IMR-90 (cell line): Measurements from ENCODE around the gene PLCH1. TPM values are rescaled to one million over a fixed set of nuclear protein-coding genes. Genes with fewer than 3 reads are reported as not detected.

ENCODE experiments used
- ATAC-seq: fragments of 200-7000 bp; cut with Tn5 transposase; 2 replicates; pipeline ENCODE4 v1.9.1; 2020; ENCODE audit warnings: low read depth, mild to moderate bottlenecking, moderate library complexity
- BruUV-seq: library from RNA; stranded (reverse); fragments of 400-500 nt; replicated peaks from 2 replicates; lab custom pipeline; 2021; lab: Mats Ljungman, UMichigan
- CTCF ChIA-PET: fragments of 300-600 bp; formaldehyde crosslinking; extraction: SDS; loops from one replicate; lab custom pipeline; 2021; ENCODE audit warnings: antibody characterized with exemption; lab: Yijun Ruan, JAX
- POLR2A ChIA-PET: fragments of 300-600 bp; sonication (Branson Sonifier 250); formaldehyde crosslinking; loops from one replicate; lab custom pipeline; 2022; ENCODE audit warnings: antibody characterized with exemption; ENCODE audit not compliant: unreplicated experiment; lab: Charles Lee
- DNase-seq: peaks from one replicate; pipeline ENCODE4 v3.0.0; 2013
- H2AFZ ChIP-seq: replicated peaks from 2 replicates; pipeline ENCODE3; 2013; ENCODE audit warnings: low read length, mild to moderate bottlenecking; ENCODE audit not compliant: poor library complexity
- H2AK5ac ChIP-seq: 2 replicates; pipeline ENCODE4 v1.6.1; 2013; ENCODE audit warnings: low read depth, low read length, inconsistent platforms
- H2AK9ac ChIP-seq: replicated peaks from 2 replicates; pipeline ENCODE3; 2013; ENCODE audit warnings: mild to moderate bottlenecking, low read depth, low read length, moderate library complexity; ENCODE audit not compliant: poor library complexity
- H2BK120ac ChIP-seq: 2 replicates; pipeline ENCODE4 v1.6.1; 2013; ENCODE audit warnings: low read depth, low read length, inconsistent platforms
- H2BK15ac ChIP-seq: 3 replicates; pipeline ENCODE4 v1.6.1; 2013; ENCODE audit warnings: low read depth, low read length, inconsistent platforms
- H2BK20ac ChIP-seq: 2 replicates; pipeline ENCODE4 v1.6.1; 2013; ENCODE audit warnings: low read depth, mild to moderate bottlenecking, inconsistent platforms, low read length, moderate library complexity
- H2BK5ac ChIP-seq: 2 replicates; pipeline ENCODE4 v1.6.1; 2013; ENCODE audit warnings: mild to moderate bottlenecking, low read depth, low read length, inconsistent platforms; ENCODE audit not compliant: poor library complexity, severe bottlenecking
- H3K14ac ChIP-seq: replicated peaks from 2 replicates; pipeline ENCODE4 v1.6.1; 2013; ENCODE audit warnings: low read depth, low read length, inconsistent platforms
- H3K18ac ChIP-seq: 2 replicates; pipeline ENCODE4 v1.6.1; 2013; ENCODE audit warnings: low read depth, low read length, control low read depth
- H3K23ac ChIP-seq: 2 replicates; pipeline ENCODE4 v1.6.1; 2013; ENCODE audit warnings: low read depth, low read length, inconsistent platforms
- H3K27ac ChIP-seq: 2 replicates; pipeline ENCODE4 v1.5.1; 2013; ENCODE audit warnings: mild to moderate bottlenecking, control low read depth, low read length; ENCODE audit not compliant: insufficient read depth
- H3K27me3 ChIP-seq: 2 replicates; pipeline ENCODE4 v1.6.1; 2013; ENCODE audit warnings: low read length; ENCODE audit not compliant: control insufficient read depth, insufficient read depth
- H3K36me3 ChIP-seq: 2 replicates; pipeline ENCODE4 v1.6.1; 2013; ENCODE audit warnings: low read length, mixed read lengths; ENCODE audit not compliant: control insufficient read depth, insufficient read depth
- H3K4ac ChIP-seq: 2 replicates; pipeline ENCODE4 v1.6.1; 2013; ENCODE audit warnings: low read depth, low read length, inconsistent platforms
- H3K4me1 ChIP-seq: 2 replicates; pipeline ENCODE4 v1.6.1; 2013; ENCODE audit warnings: low read length, mixed read lengths; ENCODE audit not compliant: control insufficient read depth, insufficient read depth
- H3K4me2 ChIP-seq: 2 replicates; pipeline ENCODE4 v1.6.1; 2013; ENCODE audit warnings: low read depth, mild to moderate bottlenecking, control low read depth, low read length, moderate library complexity
- H3K4me3 ChIP-seq: 2 replicates; pipeline ENCODE4 v1.5.1; 2013; ENCODE audit warnings: low read depth, mild to moderate bottlenecking, control low read depth, low read length, moderate library complexity; ENCODE audit not compliant: insufficient read depth
- H3K56ac ChIP-seq: 2 replicates; pipeline ENCODE4 v1.6.1; 2013; ENCODE audit warnings: low read length, inconsistent platforms; ENCODE audit not compliant: insufficient read depth; ENCODE audit errors: extremely low read depth
- H3K79me1 ChIP-seq, 2 experiments: 2 replicates each; pipeline ENCODE4 v1.6.1; 2013; ENCODE audit warnings: low read length in 2 of 2, inconsistent platforms in 1 of 2, low read depth in 1 of 2
- H3K9ac ChIP-seq: 2 replicates; pipeline ENCODE4 v1.6.1; 2013; ENCODE audit warnings: low read depth, low read length, control low read depth
- H3K9me1 ChIP-seq: 2 replicates; pipeline ENCODE4 v1.6.1; 2013; ENCODE audit warnings: low read length, inconsistent platforms; ENCODE audit not compliant: insufficient read depth
- H3K9me3 ChIP-seq: 2 replicates; pipeline ENCODE4 v1.6.1; 2013; ENCODE audit warnings: low read length; ENCODE audit not compliant: control insufficient read depth, insufficient read depth
- H4K20me1 ChIP-seq: 2 replicates; pipeline ENCODE4 v1.6.1; 2013; ENCODE audit warnings: low read length, inconsistent platforms; ENCODE audit not compliant: insufficient read depth
- H4K5ac ChIP-seq: 2 replicates; pipeline ENCODE4 v1.6.1; 2013; ENCODE audit warnings: mild to moderate bottlenecking, low read depth, low read length, control low read depth
- H4K8ac ChIP-seq, 2 experiments: 2 replicates each; pipeline ENCODE4 v1.6.1; 2013; ENCODE audit warnings: low read depth in 2 of 2, low read length in 2 of 2, control low read depth in 1 of 2, inconsistent platforms in 1 of 2
- H4K91ac ChIP-seq: 2 replicates; pipeline ENCODE4 v1.6.1; 2013; ENCODE audit warnings: low read depth, low read length, inconsistent platforms; ENCODE audit not compliant: insufficient read depth
- FOS ChIP-seq: fragments of 150-350 bp; IDR thresholded peaks from 2 replicates; pipeline ENCODE4 v1.6.1; 2016; ENCODE audit warnings: low read depth, low read length
- SMC3 ChIP-seq: fragments of 150-350 bp; IDR thresholded peaks from 2 replicates; pipeline ENCODE4 v1.6.1; 2016; ENCODE audit warnings: low read depth, mild to moderate bottlenecking, antibody characterized with exemption, low read length, moderate library complexity
- WGBS, 2 experiments: methylation state at CpG; one replicate each; pipeline versions ENCODE4 v1.1.5 to v1.1.7; 2013; ENCODE audit warnings: missing lambda C conversion rate in 2 of 2; ENCODE audit not compliant: insufficient read length in 1 of 2; ENCODE audit errors: extremely low coverage in 2 of 2; 5-methylcytosine and 5-hydroxymethylcytosine counted together
- dilution Hi-C: fragments of 300-500 bp; cut with HindIII; formaldehyde crosslinking; loops from one replicate; pipeline ENCODE4 v1.14.3; 2018; ENCODE audit warnings: low sequenced_read_pairs; ENCODE audit not compliant: unreplicated experiment
- in situ Hi-C: fragments of 300-500 bp; cut with MboI; formaldehyde crosslinking; loops from 3 replicates; pipeline ENCODE4 v1.14.3; 2019; ENCODE audit warnings: low sequenced_read_pairs, inconsistent platforms, mixed read lengths
- intact Hi-C: fragments of 100-400 bp; cut with micrococcal nuclease; formaldehyde crosslinking; loops from 2 replicates; pipeline ENCODE4 v1.10.0; 2022
- polyA plus RNA-seq, 3 experiments: library from polyadenylated mRNA; depleted of rRNA; stranded (reverse); fragments of >200 nt; gene quantifications; 2 replicates each; pipeline ENCODE4 v1.2.3, GENCODE V29; 2012; ENCODE audit warnings: low replicate concordance in 1 of 3
- total RNA-seq: library from RNA; depleted of rRNA; stranded (reverse); fragments of >200 nt; gene quantifications from 2 replicates; pipeline ENCODE4 v1.2.3, GENCODE V29; 2012

The PLCH1 gene
- total and polyA plus RNA-seq, 2 of the 4 experiments (the other 2 are of a cell fraction) = not detected

DNA sequence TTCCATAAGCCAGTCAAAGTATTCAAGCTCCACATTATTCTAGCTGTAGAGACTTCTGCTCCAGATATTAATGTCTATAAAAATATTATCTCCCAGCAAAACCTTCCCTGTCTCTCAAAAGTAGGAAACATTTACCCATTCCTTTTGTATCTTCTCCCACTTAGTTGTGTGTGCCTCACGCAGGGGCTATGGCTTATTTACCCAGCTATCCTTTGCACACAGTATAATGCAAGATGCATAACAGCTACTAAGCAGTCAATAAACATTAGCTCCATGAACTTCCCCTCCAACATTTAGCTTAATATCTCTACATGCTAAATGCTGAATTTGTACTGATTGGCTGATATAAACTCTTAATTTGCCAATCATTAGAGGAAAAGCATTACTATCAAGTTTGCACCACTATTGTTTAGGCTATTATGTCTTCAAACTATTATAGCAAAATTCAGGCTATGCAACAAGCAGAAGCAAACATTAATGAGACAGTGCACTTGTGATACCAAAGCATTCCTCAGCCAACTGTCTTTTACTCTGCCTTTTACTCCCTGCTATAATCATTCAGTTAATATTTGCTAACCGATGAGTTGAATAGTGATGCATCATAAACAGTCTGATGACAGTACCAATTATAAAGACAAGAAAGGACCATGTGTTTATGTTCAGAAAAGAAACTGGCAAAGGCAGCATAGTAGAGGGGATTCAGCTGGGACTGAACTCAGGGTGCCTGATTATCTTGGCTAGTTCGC is 81.2 kb downstream of the PLCH1 start:
- Histone ChIP-seq H4K8ac (no peak overlapping the region), H3K56ac (no peak overlapping the region), H3K36me3 (no peaks in the 10 kb centered on the region), H3K27me3 (no peaks in the 10 kb centered on the region), H2BK15ac (no peak overlapping the region), H3K9me1 (no peaks in the 10 kb centered on the region), H3K4me3 (no peak overlapping the region), H4K91ac (no peak overlapping the region), H2BK120ac (no peak overlapping the region), H3K4ac (no peak overlapping the region), H3K18ac (no peak overlapping the region), H3K23ac (no peak overlapping the region), H2AK5ac (no peak overlapping the region), H2BK5ac (no peak overlapping the region), H3K4me1 (no peaks in the 10 kb centered on the region), H3K27ac (no peak overlapping the region), H2AK9ac (no peak overlapping the region), H3K79me1 (no peaks in the 10 kb centered on the region), H2AFZ (no peak overlapping the region), H2BK20ac (no peak overlapping the region), H3K9me3 (no peaks in the 10 kb centered on the region), H3K4me2 (no peak overlapping the region), H4K5ac (no peak overlapping the region), H3K14ac (no peak overlapping the region), H4K20me1 (no peaks in the 10 kb centered on the region), H3K9ac (no peak overlapping the region)
- DNase-seq (no peak), ATAC-seq (no peak)
- WGBS, 2 experiments = 20% methylated on average over 1 of the region's 3 CpGs; no CpG with 5 or more reads in 1 of the 2 experiments
- dilution Hi-C loops = no loop called here
- in situ Hi-C loops = no loop called here
- no peak for TF ChIP-seq FOS
- no peak for TF ChIP-seq SMC3
- no TSS peak for BruUV-seq
- CTCF ChIA-PET = interaction anchor here (0.6 kb wide), 1 partner anchor 380 kb away, joined by 4 read pairs; no protein-coding TSS in a partner anchor
- POLR2A ChIA-PET = no interaction called here
- intact Hi-C loops = no loop called here
